MCF 10A (cell line): ENCODE data around the gene CKAP2. TPM values are rescaled to one million over a fixed set of nuclear protein-coding genes. Genes with fewer than 3 reads are reported as not detected.
"Not testable (repeated sequence)": the region's sequence is repeated elsewhere in the genome, so short reads cannot be mapped to it uniquely, and the experiment has no call there.

Experiments
- BruUV-seq: library from RNA; stranded (reverse); fragments of 400-500 nt; replicated peaks from 2 replicates; lab custom pipeline; 2021; lab: Mats Ljungman, UMichigan
- CTCF ChIA-PET: fragments of 300-600 bp; sonication (Branson Sonifier 250); formaldehyde crosslinking; extraction: SDS; loops from one replicate; lab custom pipeline; 2021; ENCODE audit warnings: antibody characterized with exemption, inconsistent platforms; lab: Yijun Ruan, JAX
- POLR2A ChIA-PET: fragments of 300-600, 350-650 bp; sonication (Branson Sonifier 250); formaldehyde crosslinking; extraction: SDS; loops from one replicate; lab custom pipeline; 2020; ENCODE audit warnings: antibody characterized with exemption, inconsistent platforms; lab: Yijun Ruan, JAX
- DNase-seq: peaks from one replicate; pipeline ENCODE4 v3.0.0-alpha.2; 2018; ENCODE audit not compliant: unreplicated experiment
- H3K27ac Mint-ChIP-seq: one replicate; pipeline ENCODE4 v1.8.0; 2022; ENCODE audit warnings: mild to moderate bottlenecking, low read depth, mixed read lengths; ENCODE audit not compliant: unreplicated experiment
- H3K27me3 Mint-ChIP-seq: one replicate; pipeline ENCODE4 v1.8.0; 2022; ENCODE audit warnings: mixed read lengths; ENCODE audit not compliant: insufficient read depth, unreplicated experiment
- H3K36me3 Mint-ChIP-seq: one replicate; pipeline ENCODE4 v1.8.0; 2022; ENCODE audit warnings: mild to moderate bottlenecking, moderate library complexity, mixed read lengths; ENCODE audit not compliant: insufficient read depth, unreplicated experiment
- H3K4me1 Mint-ChIP-seq: one replicate; pipeline ENCODE4 v1.8.0; 2022; ENCODE audit warnings: mixed read lengths; ENCODE audit not compliant: insufficient read depth, unreplicated experiment
- H3K4me3 Mint-ChIP-seq: one replicate; pipeline ENCODE4 v1.8.0; 2022; ENCODE audit warnings: mild to moderate bottlenecking, moderate library complexity, mixed read lengths; ENCODE audit not compliant: unreplicated experiment
- H3K9me3 Mint-ChIP-seq: one replicate; pipeline ENCODE4 v1.8.0; 2022; ENCODE audit warnings: mixed read lengths; ENCODE audit not compliant: unreplicated experiment
- intact Hi-C: fragments of 100-400 bp; cut with micrococcal nuclease; formaldehyde crosslinking; loops from 2 replicates; pipeline ENCODE4 v1.14.1; 2022
- total RNA-seq: library from RNA; stranded (reverse); gene quantifications from 2 replicates; pipeline ENCODE4 v1.2.3, GENCODE V29; 2022
- TF ChIP-seq, protein P1 (sequence below): fragments of 200-600 bp; IDR thresholded peaks from one replicate; pipeline ENCODE4 v1.8.0; 2022; ENCODE audit warnings: antibody characterized with exemption, mild to moderate bottlenecking; ENCODE audit not compliant: unreplicated experiment

CKAP2 gene
- total RNA-seq, 1 experiment from 2014 or later, result 50.7 TPM

- DNase-seq, result peak; percentile 63
- Mint-ChIP-seq H3K4me3 (no peak overlapping the region), H3K27me3 (no peaks in the 10 kb centered on the region), H3K4me1 (peaks cover 23% of the 10 kb centered on the region), H3K36me3 (peaks cover 36% of the 10 kb centered on the region), H3K9me3 (no peaks in the 10 kb centered on the region), H3K27ac (no peak overlapping the region)
- no TSS peak for BruUV-seq
- TF ChIP-seq, protein P1, sequence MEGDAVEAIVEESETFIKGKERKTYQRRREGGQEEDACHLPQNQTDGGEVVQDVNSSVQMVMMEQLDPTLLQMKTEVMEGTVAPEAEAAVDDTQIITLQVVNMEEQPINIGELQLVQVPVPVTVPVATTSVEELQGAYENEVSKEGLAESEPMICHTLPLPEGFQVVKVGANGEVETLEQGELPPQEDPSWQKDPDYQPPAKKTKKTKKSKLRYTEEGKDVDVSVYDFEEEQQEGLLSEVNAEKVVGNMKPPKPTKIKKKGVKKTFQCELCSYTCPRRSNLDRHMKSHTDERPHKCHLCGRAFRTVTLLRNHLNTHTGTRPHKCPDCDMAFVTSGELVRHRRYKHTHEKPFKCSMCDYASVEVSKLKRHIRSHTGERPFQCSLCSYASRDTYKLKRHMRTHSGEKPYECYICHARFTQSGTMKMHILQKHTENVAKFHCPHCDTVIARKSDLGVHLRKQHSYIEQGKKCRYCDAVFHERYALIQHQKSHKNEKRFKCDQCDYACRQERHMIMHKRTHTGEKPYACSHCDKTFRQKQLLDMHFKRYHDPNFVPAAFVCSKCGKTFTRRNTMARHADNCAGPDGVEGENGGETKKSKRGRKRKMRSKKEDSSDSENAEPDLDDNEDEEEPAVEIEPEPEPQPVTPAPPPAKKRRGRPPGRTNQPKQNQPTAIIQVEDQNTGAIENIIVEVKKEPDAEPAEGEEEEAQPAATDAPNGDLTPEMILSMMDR, result no peak
- intact Hi-C loops, result loop anchor here (10.0 kb wide), 2 partner anchors 155 to 345 kb away; no protein-coding TSS in a partner anchor
- ChIA-PET POLR2A (interaction anchor here (0.8 to 2.0 kb wide), 5 partner anchors 11 to 158 kb away, joined by 3 to 7 read pairs (median 6); no protein-coding TSS in a partner anchor), CTCF (interaction anchor here (0.6 to 1.9 kb wide), 3 partner anchors 9 to 1956 kb away, joined by 3 to 6 read pairs (median 3); partner anchors contain the start of gene VPS36)
These were observed 4.4 kb downstream of the CKAP2 start for GRCh38 chr13:52459668-52460067.

- TSS peak; percentile 18 for BruUV-seq
- no peaks in the 10 kb centered on the region for H3K27me3 Mint-ChIP-seq
- H3K4me3 Mint-ChIP-seq, result no peak overlapping the region
- peak overlapping the region; percentile 49 for H3K27ac Mint-ChIP-seq
- POLR2A ChIA-PET, result interaction anchor here (0.5 to 1.2 kb wide), 2 partner anchors 12 to 103 kb away, joined by 3 to 4 read pairs; no protein-coding TSS in a partner anchor
- no peak for DNase-seq
- intact Hi-C loops, result no loop called here
- no peaks in the 10 kb centered on the region for H3K9me3 Mint-ChIP-seq
- TF ChIP-seq, protein P1, result no peak
- peaks cover 23% of the 10 kb centered on the region for H3K4me1 Mint-ChIP-seq
- CTCF ChIA-PET, result interaction anchor here (0.7 kb wide), 2 partner anchors 50 to 259 kb away, joined by 3 read pairs; no protein-coding TSS in a partner anchor
- peaks cover 48% of the 10 kb centered on the region for H3K36me3 Mint-ChIP-seq
These were observed 6.0 kb downstream of the CKAP2 start for GRCh38 chr13:52461265-52461664.

GRCh38 chr13:52463526-52463925, 8.2 kb downstream of the CKAP2 start:
- Mint-ChIP-seq H3K4me3 (no peak overlapping the region), H3K36me3 (peaks cover 61% of the 10 kb centered on the region), H3K27ac (no peak overlapping the region), H3K9me3 (no peaks in the 10 kb centered on the region), H3K4me1 (peaks cover 23% of the 10 kb centered on the region), H3K27me3 (no peaks in the 10 kb centered on the region)
- no TSS peak for BruUV-seq
- ChIA-PET CTCF (interaction anchor here (0.6 kb wide), 1 partner anchor 58 kb away, joined by 3 read pairs; no protein-coding TSS in a partner anchor), POLR2A (interaction anchor here (1.8 kb wide), 1 partner anchor 7 kb away, joined by 7 read pairs; no protein-coding TSS in a partner anchor)
- intact Hi-C loops, result no loop called here
- TF ChIP-seq, protein P1, result no peak
- DNase-seq, result no peak

GRCh38 chr13:52468487-52468886, 13.2 kb downstream of the CKAP2 start:
- DNase-seq, H3K27ac Mint-ChIP-seq, CTCF ChIA-PET, H3K4me1 Mint-ChIP-seq, intact Hi-C loops, H3K4me3 Mint-ChIP-seq, BruUV-seq, H3K9me3 Mint-ChIP-seq, H3K27me3 Mint-ChIP-seq, POLR2A ChIA-PET: not testable (repeated sequence)
- H3K36me3 Mint-ChIP-seq, result peaks cover 83% of the 10 kb centered on the region

- DNase-seq, POLR2A ChIA-PET, H3K4me3 Mint-ChIP-seq, BruUV-seq, intact Hi-C loops, H3K27ac Mint-ChIP-seq, H3K9me3 Mint-ChIP-seq, H3K4me1 Mint-ChIP-seq, H3K27me3 Mint-ChIP-seq: not testable (repeated sequence)
- CTCF ChIA-PET, result interaction anchor here (0.7 kb wide), 1 partner anchor 172 kb away, joined by 3 read pairs; the partner anchor contains the start of gene SUGT1
- H3K36me3 Mint-ChIP-seq, result peaks cover 22% of the 10 kb centered on the region
These were observed 25.6 kb downstream of the CKAP2 start for GRCh38 chr13:52480677-52481428.

GRCh38 chr13:52487078-52487477, 31.8 kb downstream of the CKAP2 start:
- BruUV-seq, H3K4me3 Mint-ChIP-seq, DNase-seq, intact Hi-C loops, CTCF ChIA-PET, H3K4me1 Mint-ChIP-seq, H3K27me3 Mint-ChIP-seq, POLR2A ChIA-PET, H3K27ac Mint-ChIP-seq, H3K36me3 Mint-ChIP-seq, H3K9me3 Mint-ChIP-seq: not testable (repeated sequence)
